ENCODE measurements around the gene AIFM2.

The AIFM2 gene

DNA sequence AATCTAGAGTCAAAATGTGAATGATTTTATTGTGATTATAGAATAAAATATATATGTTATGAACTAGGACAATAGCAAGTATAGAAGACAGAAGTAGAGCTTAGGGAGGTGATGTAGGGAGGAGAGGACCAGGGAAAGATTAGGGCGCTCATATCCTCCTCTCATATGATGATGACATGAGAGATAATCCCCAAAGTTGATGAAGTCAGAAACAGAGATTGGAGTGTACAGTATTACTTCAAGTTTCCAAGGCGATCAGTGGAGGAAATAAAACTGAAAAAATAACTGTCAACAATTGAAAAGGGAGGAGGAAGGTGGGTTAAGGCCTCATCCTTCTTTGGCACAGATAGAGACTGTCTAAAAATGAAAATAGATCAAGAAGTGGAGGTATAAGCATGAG, 65.0 kb downstream of the AIFM2 start:
- Histone ChIP-seq H3K4me1 (ENCODE audit: insufficient read depth, insufficient read length) (peaks cover 2% of the 10 kb centered on the region), H3K27me3 (ENCODE audit: insufficient read depth, insufficient read length) (no peaks in the 10 kb centered on the region), H3K4me3 (ENCODE audit: insufficient read length, low read depth) (no peak overlapping the region), H3K9ac (ENCODE audit: insufficient read length, low read depth) (no peak overlapping the region), H3K9me3 (ENCODE audit: insufficient read depth, low read length) (no peaks in the 10 kb centered on the region), H3K36me3 (ENCODE audit: insufficient read depth, insufficient read length, low read length) (peaks cover 3% of the 10 kb centered on the region)
- TF ChIP-seq SUZ12 (IDR thresholded peaks at IDR 0.05; ENCODE audit: extremely low read depth, insufficient read depth, insufficient read length) (no peak), ZNF274 (IDR thresholded peaks at IDR 0.05; ENCODE audit: low read depth, low read length) (no peak), YY1 (IDR thresholded peaks at IDR 0.05; ENCODE audit: insufficient read depth, insufficient read length) (no peak)
- DNase-seq (ENCODE audit: low read depth, low spot score): no peak

DNA sequence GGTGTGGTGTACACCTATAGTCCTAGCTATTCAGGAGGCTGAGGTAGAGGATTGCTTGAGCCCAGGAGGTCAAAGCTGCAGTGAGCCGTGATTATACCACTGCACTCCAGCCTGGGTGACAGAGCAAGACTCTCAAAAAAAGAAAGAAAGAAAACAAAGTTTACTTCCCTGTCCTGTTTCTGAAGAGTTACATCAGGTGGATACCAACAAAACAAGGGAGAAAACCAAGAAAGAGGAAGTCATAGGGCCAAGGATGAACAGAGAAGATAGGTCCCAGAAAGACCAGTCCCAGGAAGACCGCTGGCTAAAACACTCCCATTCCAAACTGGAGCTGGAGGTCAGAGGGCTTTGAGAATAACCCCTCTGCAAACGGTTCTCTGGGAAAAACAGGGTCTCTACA, 66.4 kb downstream of the AIFM2 start:
- TF ChIP-seq ZNF274 (IDR thresholded peaks at IDR 0.05; ENCODE audit: low read depth, low read length) (no peak), YY1 (IDR thresholded peaks at IDR 0.05; ENCODE audit: insufficient read depth, insufficient read length) (no peak), SUZ12 (IDR thresholded peaks at IDR 0.05; ENCODE audit: extremely low read depth, insufficient read depth, insufficient read length) (no peak)
- Histone ChIP-seq H3K4me3 (ENCODE audit: insufficient read length, low read depth) (no peak overlapping the region), H3K4me1 (ENCODE audit: insufficient read depth, insufficient read length) (peaks cover 2% of the 10 kb centered on the region), H3K9ac (ENCODE audit: insufficient read length, low read depth) (no peak overlapping the region), H3K36me3 (ENCODE audit: insufficient read depth, insufficient read length, low read length) (peaks cover 3% of the 10 kb centered on the region), H3K9me3 (ENCODE audit: insufficient read depth, low read length) (no peaks in the 10 kb centered on the region), H3K27me3 (ENCODE audit: insufficient read depth, insufficient read length) (no peaks in the 10 kb centered on the region)
- no peak for DNase-seq (ENCODE audit: low read depth, low spot score)

DNA sequence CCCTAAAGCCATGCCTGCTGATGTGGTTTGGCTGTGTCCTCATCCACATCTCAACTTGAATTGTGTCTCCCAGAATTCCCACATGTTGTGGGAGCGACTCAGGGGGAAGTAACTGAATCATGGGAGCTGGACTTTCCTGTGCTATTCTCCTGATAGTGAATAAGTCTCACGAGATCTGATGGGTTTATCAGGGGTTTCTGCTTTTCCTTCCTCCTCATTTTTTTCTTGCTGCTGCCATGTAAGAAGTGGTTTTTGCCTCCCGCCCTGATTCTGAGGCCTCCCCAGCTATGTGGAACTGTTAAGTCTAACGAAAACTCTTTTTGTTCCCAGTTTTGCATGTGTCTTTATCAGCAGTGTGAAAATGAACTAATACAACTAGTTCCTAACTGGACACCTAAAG, 68.1 kb downstream of the AIFM2 start:
- H3K9me3 ChIP-seq (ENCODE audit: insufficient read depth, low read length): no peaks in the 10 kb centered on the region
- H3K4me1 ChIP-seq (ENCODE audit: insufficient read depth, insufficient read length): peaks cover 2% of the 10 kb centered on the region
- no peak for DNase-seq (ENCODE audit: low read depth, low spot score)
- H3K9ac ChIP-seq (ENCODE audit: insufficient read length, low read depth): no peak overlapping the region
- H3K36me3 ChIP-seq (ENCODE audit: insufficient read depth, insufficient read length, low read length): peaks cover 7% of the 10 kb centered on the region
- H3K27me3 ChIP-seq (ENCODE audit: insufficient read depth, insufficient read length): no peaks in the 10 kb centered on the region
- no peak overlapping the region for H3K4me3 ChIP-seq (ENCODE audit: insufficient read length, low read depth)
- TF ChIP-seq ZNF274 (IDR thresholded peaks at IDR 0.05; ENCODE audit: low read depth, low read length): no peak
- TF ChIP-seq SUZ12 (IDR thresholded peaks at IDR 0.05; ENCODE audit: extremely low read depth, insufficient read depth, insufficient read length): no peak

DNA sequence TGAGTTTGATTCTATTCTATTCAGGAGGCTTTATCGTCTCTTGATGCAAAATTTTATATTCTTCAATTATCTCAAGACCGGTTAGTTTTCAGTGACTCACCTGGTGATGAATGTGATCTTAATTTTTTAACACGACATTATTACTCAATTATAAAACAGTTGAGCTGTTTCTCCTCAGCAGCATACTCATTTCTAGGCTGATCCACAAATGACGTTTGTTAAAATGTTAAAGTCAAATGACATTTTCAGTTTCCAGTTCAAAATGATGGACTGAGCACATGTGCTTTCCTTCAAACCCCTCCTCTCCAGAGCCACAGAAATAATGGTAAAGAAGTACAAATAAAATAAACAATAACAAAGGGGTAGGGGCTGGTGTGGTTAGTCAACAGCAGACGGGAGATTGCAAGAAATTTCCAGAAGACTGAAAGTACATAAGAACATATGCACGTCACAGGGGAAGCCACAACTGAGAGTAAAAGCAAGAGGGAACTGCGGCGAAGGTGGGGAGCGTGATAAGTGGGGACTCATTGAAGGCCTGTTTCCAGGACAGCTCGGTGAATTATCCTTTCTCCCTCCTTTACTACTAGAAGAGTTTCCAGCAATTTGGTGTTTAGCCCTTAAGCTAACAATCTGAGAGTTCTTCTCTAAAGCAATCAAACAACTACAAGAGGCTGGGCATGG, 69.1 kb downstream of the AIFM2 start:
- DNase-seq (ENCODE audit: low read depth, low spot score): no peak
- TF ChIP-seq SUZ12 (IDR thresholded peaks at IDR 0.05; ENCODE audit: extremely low read depth, insufficient read depth, insufficient read length) (no peak), ZNF274 (IDR thresholded peaks at IDR 0.05; ENCODE audit: low read depth, low read length) (no peak), YY1 (IDR thresholded peaks at IDR 0.05; ENCODE audit: insufficient read depth, insufficient read length) (no peak)
- H3K9ac ChIP-seq (ENCODE audit: insufficient read length, low read depth): no peak overlapping the region
- H3K4me1 ChIP-seq (ENCODE audit: insufficient read depth, insufficient read length): peaks cover 2% of the 10 kb centered on the region
- no peaks in the 10 kb centered on the region for H3K27me3 ChIP-seq (ENCODE audit: insufficient read depth, insufficient read length)
- H3K36me3 ChIP-seq (ENCODE audit: insufficient read depth, insufficient read length, low read length): peaks cover 7% of the 10 kb centered on the region
- H3K4me3 ChIP-seq (ENCODE audit: insufficient read length, low read depth): no peak overlapping the region
- no peaks in the 10 kb centered on the region for H3K9me3 ChIP-seq (ENCODE audit: insufficient read depth, low read length)
